MM.1S (cell line): ENCODE data around the gene ZDHHC12.

Source experiments
- DNase-seq: peaks from one replicate; pipeline ENCODE4 v3.0.0-alpha.2; 2015
- H2AFZ ChIP-seq: fragments of 300-600 bp; sonication (generic); 2 replicates; pipeline ENCODE4 v1.6.0; 2016; ENCODE audit warnings: antibody characterized with exemption, low read length
- H3F3A ChIP-seq: fragments of 300-600 bp; sonication (generic); 2 replicates; pipeline ENCODE4 v1.6.1; 2016; ENCODE audit warnings: mild to moderate bottlenecking, antibody characterized with exemption, low read length, moderate library complexity, mixed read lengths; ENCODE audit not compliant: insufficient read depth
- H3K27ac ChIP-seq: fragments of 300-600 bp; sonication (generic); 2 replicates; pipeline ENCODE4 v1.5.1; 2016; ENCODE audit warnings: mild to moderate bottlenecking, low read length
- H3K27me3 ChIP-seq: fragments of 300-600 bp; sonication (generic); replicated peaks from 2 replicates; pipeline ENCODE4 v1.6.0; 2016; ENCODE audit warnings: low read length; ENCODE audit not compliant: insufficient read depth
- H3K36me3 ChIP-seq: fragments of 300-600 bp; sonication (generic); replicated peaks from 2 replicates; pipeline ENCODE4 v1.6.1; 2016; ENCODE audit warnings: mild to moderate bottlenecking, low read length, mixed read lengths; ENCODE audit not compliant: insufficient read depth
- H3K4me1 ChIP-seq: fragments of 300-600 bp; sonication (generic); 2 replicates; pipeline ENCODE4 v1.6.1; 2016; ENCODE audit warnings: low read length, mixed read lengths
- H3K4me2 ChIP-seq: fragments of 300-600 bp; sonication (generic); 2 replicates; pipeline ENCODE4 v1.6.0; 2016; ENCODE audit warnings: low read depth, low read length
- H3K4me3 ChIP-seq: fragments of 300-600 bp; sonication (generic); 2 replicates; pipeline ENCODE4 v1.5.1; 2016; ENCODE audit warnings: low read length, mixed read lengths
- H3K79me2 ChIP-seq: fragments of 300-600 bp; sonication (generic); 2 replicates; pipeline ENCODE4 v1.6.1; 2016; ENCODE audit warnings: mixed run types, low read length, mixed read lengths
- H3K9ac ChIP-seq: fragments of 300-600 bp; sonication (generic); 2 replicates; pipeline ENCODE4 v1.6.1; 2016; ENCODE audit warnings: low read length, mixed read lengths
- H3K9me2 ChIP-seq: fragments of 300-600 bp; sonication (generic); replicated peaks from 2 replicates; pipeline ENCODE4 v1.6.1; 2016; ENCODE audit warnings: mild to moderate bottlenecking, low read length, mixed read lengths; ENCODE audit not compliant: insufficient read depth
- H3K9me3 ChIP-seq: fragments of 300-600 bp; sonication (generic); replicated peaks from 2 replicates; pipeline ENCODE4 v1.6.1; 2016; ENCODE audit warnings: mild to moderate bottlenecking, low read length, mixed read lengths; ENCODE audit not compliant: insufficient read depth
- H4K20me1 ChIP-seq: fragments of 300-600 bp; sonication (generic); 2 replicates; pipeline ENCODE4 v1.6.1; 2016; ENCODE audit warnings: mild to moderate bottlenecking, low read length, moderate library complexity, mixed read lengths; ENCODE audit not compliant: insufficient read depth
- EZH2 ChIP-seq: fragments of 300-600 bp; sonication (generic); optimal IDR thresholded peaks from 2 replicates; pipeline ENCODE3; 2017; ENCODE audit warnings: low read depth, mild to moderate bottlenecking, antibody characterized with exemption, low read length, mixed read lengths
- EZH2phosphoT487 ChIP-seq: fragments of 300-600 bp; sonication (generic); IDR thresholded peaks from 2 replicates; pipeline ENCODE4 v1.6.1; 2018; ENCODE audit warnings: antibody characterized with exemption, low read length
- TF ChIP-seq, protein P1 (sequence below): fragments of 300-600 bp; sonication (generic); IDR thresholded peaks from 2 replicates; pipeline ENCODE4 v1.5.1; 2016; ENCODE audit warnings: antibody characterized with exemption, low read length, mixed read lengths

The ZDHHC12 gene

GRCh38 chr9:128723866-128724743 is at the start of gene ZDHHC12:
TSS of gene ZDHHC12 (minus strand) at chr9:128724127. CDS start at chr9:128724093, 34 bp downstream.
- peak within 1 kb of the TSS; percentile 63 for H3K4me2 ChIP-seq
- no peaks in the 10 kb centered on the region for H3K36me3 ChIP-seq
- H3K4me1 ChIP-seq = peaks cover 7% of the 10 kb centered on the region; the same call in 1 of the 2 replicates
- peaks cover 21% of the 10 kb centered on the region for H3K79me2 ChIP-seq
- H3K9ac ChIP-seq = peak within 1 kb of the TSS; percentile 85
- H3K4me3 ChIP-seq = peak within 1 kb of the TSS; percentile 78
- no peaks in the 10 kb centered on the region for H4K20me1 ChIP-seq
- H2AFZ ChIP-seq = peak within 1 kb of the TSS; percentile 68
- H3K27ac ChIP-seq = peak within 1 kb of the TSS; percentile 2; the same call in 1 of the 2 replicates
- no peaks in the 10 kb centered on the region for H3K27me3 ChIP-seq
- peak; percentile 99 for DNase-seq
- no peaks in the 10 kb centered on the region for H3K9me2 ChIP-seq
- no peaks in the 10 kb centered on the region for H3K9me3 ChIP-seq
- peaks cover 6% of the 10 kb centered on the region; the same call in 1 of the 2 replicates for H3F3A ChIP-seq
- no peak for TF ChIP-seq EZH2
- TF ChIP-seq, protein P1, sequence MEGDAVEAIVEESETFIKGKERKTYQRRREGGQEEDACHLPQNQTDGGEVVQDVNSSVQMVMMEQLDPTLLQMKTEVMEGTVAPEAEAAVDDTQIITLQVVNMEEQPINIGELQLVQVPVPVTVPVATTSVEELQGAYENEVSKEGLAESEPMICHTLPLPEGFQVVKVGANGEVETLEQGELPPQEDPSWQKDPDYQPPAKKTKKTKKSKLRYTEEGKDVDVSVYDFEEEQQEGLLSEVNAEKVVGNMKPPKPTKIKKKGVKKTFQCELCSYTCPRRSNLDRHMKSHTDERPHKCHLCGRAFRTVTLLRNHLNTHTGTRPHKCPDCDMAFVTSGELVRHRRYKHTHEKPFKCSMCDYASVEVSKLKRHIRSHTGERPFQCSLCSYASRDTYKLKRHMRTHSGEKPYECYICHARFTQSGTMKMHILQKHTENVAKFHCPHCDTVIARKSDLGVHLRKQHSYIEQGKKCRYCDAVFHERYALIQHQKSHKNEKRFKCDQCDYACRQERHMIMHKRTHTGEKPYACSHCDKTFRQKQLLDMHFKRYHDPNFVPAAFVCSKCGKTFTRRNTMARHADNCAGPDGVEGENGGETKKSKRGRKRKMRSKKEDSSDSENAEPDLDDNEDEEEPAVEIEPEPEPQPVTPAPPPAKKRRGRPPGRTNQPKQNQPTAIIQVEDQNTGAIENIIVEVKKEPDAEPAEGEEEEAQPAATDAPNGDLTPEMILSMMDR = no peak
- TF ChIP-seq EZH2phosphoT487 = no peak

DNA sequence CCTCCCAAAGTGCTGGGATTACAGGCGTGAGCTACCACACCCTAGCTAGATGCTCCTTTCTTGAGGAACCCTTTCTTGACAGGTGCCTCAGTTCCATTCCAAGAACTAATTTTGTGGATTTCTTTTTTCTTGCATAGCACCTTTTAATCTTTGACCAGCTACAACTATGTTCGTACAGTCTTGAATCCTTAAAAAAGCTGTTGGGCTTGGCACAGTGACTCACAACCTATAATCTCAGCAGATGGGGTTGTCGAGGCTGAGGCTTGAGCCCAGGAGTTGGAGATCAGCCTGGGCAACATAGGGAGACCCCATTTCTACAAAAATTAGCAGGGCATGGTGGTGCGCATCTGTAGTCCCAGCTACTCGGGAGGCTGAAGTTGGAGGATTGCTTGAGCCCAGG is 49.1 kb upstream of the ZDHHC12 start:
- no peak for DNase-seq
- Histone ChIP-seq H2AFZ (no peak overlapping the region), H3K4me2 (no peak overlapping the region), H4K20me1 (no peaks in the 10 kb centered on the region), H3K79me2 (peaks cover 20% of the 10 kb centered on the region), H3F3A (peaks cover 8% of the 10 kb centered on the region; the same call in 1 of the 2 replicates), H3K36me3 (no peaks in the 10 kb centered on the region), H3K9me2 (no peaks in the 10 kb centered on the region), H3K9me3 (no peaks in the 10 kb centered on the region), H3K4me3 (no peak overlapping the region), H3K4me1 (peaks cover 5% of the 10 kb centered on the region), H3K27ac (no peak overlapping the region), H3K9ac (no peak overlapping the region), H3K27me3 (no peaks in the 10 kb centered on the region)
- TF ChIP-seq, protein P1 = no peak
- TF ChIP-seq EZH2phosphoT487 (no peak), EZH2 (no peak)

DNA sequence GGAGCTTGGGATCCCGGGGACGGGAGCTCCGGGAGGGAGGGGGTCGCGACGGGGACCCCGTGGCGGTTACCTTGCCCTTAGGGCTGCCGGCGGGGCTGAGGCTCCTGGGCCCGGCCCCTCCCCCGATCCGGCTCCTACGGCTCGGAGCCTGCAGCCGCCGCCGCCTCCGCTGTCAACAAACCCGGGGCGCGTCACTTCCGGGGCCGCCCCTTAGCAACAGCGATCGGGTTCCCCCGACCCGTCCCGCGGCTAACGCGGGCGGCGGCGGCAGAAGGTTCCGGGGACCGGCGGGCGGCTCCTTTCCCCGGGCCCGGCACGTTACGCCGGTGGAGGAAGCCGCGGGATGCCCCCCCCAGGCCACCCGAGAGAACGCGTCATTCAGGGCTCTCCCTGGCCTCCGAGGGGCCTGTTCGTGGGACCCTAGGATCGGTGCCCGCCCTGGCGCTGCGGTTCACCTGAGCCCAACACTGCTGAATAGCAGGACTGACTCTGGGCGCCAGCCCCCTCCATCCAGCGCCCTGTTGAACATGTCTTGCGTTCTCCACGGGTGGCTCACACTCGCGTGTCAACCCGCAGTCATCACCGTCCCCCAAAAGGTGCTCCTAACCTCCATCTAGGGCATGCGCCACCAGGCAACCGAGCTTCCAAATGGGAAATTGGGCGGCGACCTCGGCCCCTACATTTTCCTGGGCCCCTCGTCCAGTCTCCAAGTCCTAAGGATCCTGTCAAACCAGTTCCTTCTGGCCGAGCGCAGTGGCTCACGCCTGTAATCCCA is 48.0 kb upstream of the ZDHHC12 start, which contains the start of gene ZER1:
Gene ZER1 (minus strand): TSS at position 183 of the 775 bp plus-strand sequence. CDS start 16,362 bp downstream, outside the sequence.
- TF ChIP-seq, protein P1 = no peak
- TF ChIP-seq EZH2phosphoT487 (no peak), EZH2 (no peak)
- H3K9ac ChIP-seq = peak within 1 kb of the TSS; percentile 87
- H3K79me2 ChIP-seq = peaks cover 20% of the 10 kb centered on the region
- H3K9me3 ChIP-seq = no peaks in the 10 kb centered on the region
- no peaks in the 10 kb centered on the region for H3K9me2 ChIP-seq
- no peaks in the 10 kb centered on the region for H3K27me3 ChIP-seq
- H3K4me1 ChIP-seq = peaks cover 5% of the 10 kb centered on the region
- H2AFZ ChIP-seq = peak within 1 kb of the TSS; percentile 99
- DNase-seq = peak; percentile 93
- H3K36me3 ChIP-seq = no peaks in the 10 kb centered on the region
- peaks cover 8% of the 10 kb centered on the region; the same call in 1 of the 2 replicates for H3F3A ChIP-seq
- peak within 1 kb of the TSS; percentile 61 for H3K27ac ChIP-seq
- peak within 1 kb of the TSS; percentile 92 for H3K4me3 ChIP-seq
- H4K20me1 ChIP-seq = no peaks in the 10 kb centered on the region
- peak within 1 kb of the TSS; percentile 95 for H3K4me2 ChIP-seq
